Uterus (tissue), 4 donors: ENCODE data around the gene HCN2. TPM values are rescaled to one million over a fixed set of nuclear protein-coding genes. Genes with fewer than 3 reads are reported as not detected.
A peak's percentile ranks its signal among the peaks of the same experiment; 100 is the strongest.

Experiments used
- DNase-seq, 2 donors: peaks; one replicate each; pipeline ENCODE4 v3.0.0-alpha.2; 2019 to 2020
- H3K27ac ChIP-seq, 2 donors: fragments of 200-600 bp; sonication (generic); 1 replicate in 1 of 2; 2 replicates in 1 of 2; pipeline ENCODE4 v1.5.1; 2016 to 2018
- H3K27me3 ChIP-seq, 2 donors: fragments of 200-600 bp; sonication (generic); one replicate each; pipeline ENCODE4 v1.5.1; 2018 to 2019; ENCODE audit warnings: control low read depth in 1 of 2
- H3K36me3 ChIP-seq, 2 donors: fragments of 200-600 bp; sonication (generic); one replicate each; pipeline ENCODE4 v1.5.1; 2019; ENCODE audit warnings: control low read depth in 1 of 2
- H3K4me1 ChIP-seq, 2 donors: fragments of 200-600 bp; sonication (generic); one replicate each; pipeline ENCODE4 v1.5.1; 2018 to 2019; ENCODE audit warnings: control low read depth in 1 of 2
- H3K4me3 ChIP-seq, 2 donors: fragments of 200-600 bp; sonication (generic); 1 replicate in 1 of 2; 2 replicates in 1 of 2; pipeline ENCODE4 v1.5.1; 2018 to 2019; ENCODE audit warnings: mild to moderate bottlenecking in 1 of 2
- H3K9me3 ChIP-seq, 2 donors: fragments of 200-600 bp; sonication (generic); one replicate each; pipeline ENCODE4 v1.5.1; 2019; ENCODE audit warnings: control low read depth in 1 of 2
- CTCF ChIP-seq, 4 experiments: fragments of 200-600 bp in 2 of 4; fragments of 450-650 bp in 2 of 4; sonication (generic) in 2 of 4; IDR thresholded peaks; one replicate each; pipeline ENCODE4 v1.5.1; 2016 to 2019; ENCODE audit warnings: antibody characterized with exemption in 4 of 4, mild to moderate bottlenecking in 2 of 4, moderate library complexity in 1 of 4
- POLR2A ChIP-seq, 2 donors: fragments of 450-650 bp; IDR thresholded peaks; one replicate each; pipeline ENCODE4 v1.6.1; 2016; ENCODE audit warnings: antibody characterized with exemption in 2 of 2, mild to moderate bottlenecking in 1 of 2, moderate library complexity in 1 of 2
- intact Hi-C: fragments of 100-400 bp; cut with DNase I; formaldehyde crosslinking; loops from one replicate; pipeline ENCODE4 v1.15.1; 2023; ENCODE audit warnings: low total_unique reads
- total RNA-seq, 4 donors: library from RNA; depleted of rRNA in 3 of 4; stranded (reverse); fragments of >200 nt in 3 of 4; gene quantifications; one replicate each; pipeline versions ENCODE4 v1.1.0 to v1.2.4, GENCODE V29; 2014 to 2023
- donor health status: DM: yes; HTN: yes; CAD: no.

HCN2 gene
- total RNA-seq, 4 donors from 2014 or later, result 0.83 TPM; not detected in 3

- Histone ChIP-seq H3K4me1 (peaks cover 0 to 42% of the 10 kb centered on the region in 2 donors), H3K27me3 (no peaks in the 10 kb centered on the region), H3K4me3 (peak overlapping the region; percentile 47 to 91), H3K9me3 (no peaks in the 10 kb centered on the region), H3K27ac (peak overlapping the region; percentile 63 to 84), H3K36me3 (no peaks in the 10 kb centered on the region)
- TF ChIP-seq POLR2A (IDR thresholded peaks at IDR 0.05), result no peak
- TF ChIP-seq CTCF (IDR thresholded peaks at IDR 0.05), result no peak
- DNase-seq, result no peak
- intact Hi-C loops, result no loop called here
These were observed 71.9 kb downstream of the HCN2 start for GRCh38 chr19:661427-662196.

- Histone ChIP-seq H3K27ac (peak overlapping the region; percentile 63 to 84), H3K27me3 (no peaks in the 10 kb centered on the region), H3K9me3 (no peaks in the 10 kb centered on the region), H3K4me1 (peaks cover 0 to 34% of the 10 kb centered on the region in 2 donors), H3K4me3 (peak overlapping the region; percentile 47 to 91), H3K36me3 (no peaks in the 10 kb centered on the region)
- intact Hi-C loops, result no loop called here
- TF ChIP-seq CTCF (IDR thresholded peaks at IDR 0.05) (no peak), POLR2A (IDR thresholded peaks at IDR 0.05) (no peak)
- DNase-seq, result no peak
These were observed 72.7 kb downstream of the HCN2 start for GRCh38 chr19:662207-662961.

- intact Hi-C loops, result no loop called here
- Histone ChIP-seq H3K9me3 (no peaks in the 10 kb centered on the region), H3K4me3 (peak within 1 kb of the TSS; percentile 47 to 91), H3K27me3 (no peaks in the 10 kb centered on the region), H3K36me3 (no peaks in the 10 kb centered on the region), H3K27ac (peak within 1 kb of the TSS; percentile 91 to 93), H3K4me1 (peaks cover 0 to 33% of the 10 kb centered on the region in 2 donors)
- peak; percentile 46 to 77 for TF ChIP-seq POLR2A (IDR thresholded peaks at IDR 0.05)
- TF ChIP-seq CTCF (IDR thresholded peaks at IDR 0.05), result peak in 2 of 4 experiments; percentile 17 to 25
- peak; percentile 93 to 94 for DNase-seq
These were observed 73.4 kb downstream of the HCN2 start, which contains the start of gene RNF126 for GRCh38 chr19:662962-663681. TSS of gene RNF126 (minus strand) at chr19:663214. CDS start at chr19:663121, 93 bp downstream.

GRCh38 chr19:663682-664117 is 74.0 kb downstream of the HCN2 start:
- peaks cover 0 to 31% of the 10 kb centered on the region in 2 donors for H3K4me1 ChIP-seq
- no peaks in the 10 kb centered on the region for H3K9me3 ChIP-seq
- no peaks in the 10 kb centered on the region for H3K27me3 ChIP-seq
- H3K4me3 ChIP-seq, result peak overlapping the region; percentile 47 to 49
- no peaks in the 10 kb centered on the region for H3K36me3 ChIP-seq
- H3K27ac ChIP-seq, result peak overlapping the region; percentile 91 to 93
- TF ChIP-seq CTCF (IDR thresholded peaks at IDR 0.05) (no peak), POLR2A (IDR thresholded peaks at IDR 0.05) (no peak)
- intact Hi-C loops, result no loop called here
- DNase-seq, result no peak
